ENCODE data around the gene UBN2. TPM values are rescaled to one million over a fixed set of nuclear protein-coding genes. Genes with fewer than 3 reads are reported as not detected.

The UBN2 gene
- total RNA-seq, 1 experiment from 2014 or later: 14.8 TPM

DNA sequence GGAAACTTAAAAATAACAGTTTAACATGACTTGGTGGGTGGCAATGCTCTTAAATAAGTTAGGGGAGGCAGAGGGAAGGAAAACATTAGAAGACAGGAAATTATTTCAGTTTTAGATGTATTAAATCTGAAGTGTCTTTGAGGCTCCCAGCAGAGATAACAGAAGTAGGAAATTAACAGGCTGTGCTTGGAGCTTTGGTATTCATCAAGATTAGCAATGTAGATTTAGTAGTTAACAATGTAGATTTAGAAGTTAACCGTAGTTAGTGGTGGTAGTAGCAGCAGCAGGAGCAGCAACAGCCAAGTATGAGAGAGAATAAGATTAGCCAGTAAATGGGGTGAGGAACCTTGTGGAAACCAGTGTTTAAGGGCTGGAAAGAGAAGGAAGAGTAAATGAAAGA lies 48.7 kb upstream of the UBN2 start:
- ChIA-PET CTCF (no interaction called here), RAD21 (ENCODE audit: low non-redundant PET in 1 of 2, low total read pairs in 2 of 2, uncharacterized antibody in 2 of 2, unreplicated experiment in 2 of 2) (no interaction called here), POLR2A (no interaction called here)
- Histone ChIP-seq H3K9me3 (ENCODE audit: control insufficient read depth in 1 of 2, insufficient read depth in 1 of 2, low read depth in 1 of 2, low read length in 2 of 2) (no peaks in the 10 kb centered on the region), H3K27me3 (ENCODE audit: insufficient read depth, low read length) (no peaks in the 10 kb centered on the region), H2AFZ (ENCODE audit: low read depth, low read length, poor library complexity, severe bottlenecking) (no peak overlapping the region), H3K9ac (ENCODE audit: low read length) (no peak overlapping the region), H3K9me2 (ENCODE audit: insufficient read depth) (no peaks in the 10 kb centered on the region), H3K4me2 (ENCODE audit: low read length) (no peak overlapping the region), H3K4me1 (ENCODE audit: control insufficient read depth in 1 of 2, insufficient read depth in 2 of 2, low read length in 2 of 2) (no peaks in the 10 kb centered on the region), H3K79me2 (ENCODE audit: insufficient read depth, low read length) (no peaks in the 10 kb centered on the region), H3K27ac (ENCODE audit: low read depth, low read length) (no peak overlapping the region), H4K20me1 (ENCODE audit: insufficient read depth) (no peaks in the 10 kb centered on the region), H3K4me3 (replicated peaks in 1 of 2; ENCODE audit: low read depth in 1 of 2, low read length in 2 of 2) (no peak overlapping the region), H3K36me3 (ENCODE audit: control insufficient read depth in 1 of 2, insufficient read depth in 2 of 2, low read length in 2 of 2) (no peaks in the 10 kb centered on the region)
- ATAC-seq (no peak), DNase-seq (ENCODE audit: low read depth, low spot score) (no peak)
- no peak for TF ChIP-seq SRF (IDR thresholded peaks at IDR 0.05; ENCODE audit: low read depth)
- TF ChIP-seq SP1 (IDR thresholded peaks at IDR 0.05; ENCODE audit: low read depth): no peak
- TF ChIP-seq ELF1 (IDR thresholded peaks at IDR 0.05; ENCODE audit: borderline replicate concordance, low read depth): no peak
- no TSS peak for BruUV-seq (replicated peaks)
- intact Hi-C loops (cut with micrococcal nuclease): no loop called here

GRCh38 chr7:139183251-139183650 lies 47.8 kb upstream of the UBN2 start:
- Histone ChIP-seq H3K9me3 (ENCODE audit: control insufficient read depth in 1 of 2, insufficient read depth in 1 of 2, low read depth in 1 of 2, low read length in 2 of 2) (no peaks in the 10 kb centered on the region), H3K4me2 (ENCODE audit: low read length) (no peak overlapping the region), H2AFZ (ENCODE audit: low read depth, low read length, poor library complexity, severe bottlenecking) (no peak overlapping the region), H3K9ac (ENCODE audit: low read length) (no peak overlapping the region), H3K4me1 (ENCODE audit: control insufficient read depth in 1 of 2, insufficient read depth in 2 of 2, low read length in 2 of 2) (no peaks in the 10 kb centered on the region), H3K4me3 (replicated peaks in 1 of 2; ENCODE audit: low read depth in 1 of 2, low read length in 2 of 2) (no peak overlapping the region), H3K36me3 (ENCODE audit: control insufficient read depth in 1 of 2, insufficient read depth in 2 of 2, low read length in 2 of 2) (no peaks in the 10 kb centered on the region), H3K27me3 (ENCODE audit: insufficient read depth, low read length) (no peaks in the 10 kb centered on the region), H4K20me1 (ENCODE audit: insufficient read depth) (no peaks in the 10 kb centered on the region), H3K27ac (ENCODE audit: low read depth, low read length) (no peak overlapping the region), H3K9me2 (ENCODE audit: insufficient read depth) (no peaks in the 10 kb centered on the region), H3K79me2 (ENCODE audit: insufficient read depth, low read length) (no peaks in the 10 kb centered on the region)
- intact Hi-C loops (cut with micrococcal nuclease): no loop called here
- POLR2A ChIA-PET: no interaction called here
- CTCF ChIA-PET: no interaction called here
- DNase-seq (ENCODE audit: low read depth, low spot score) (no peak), ATAC-seq (no peak)
- no TSS peak for BruUV-seq (replicated peaks)
- TF ChIP-seq, protein P1, sequence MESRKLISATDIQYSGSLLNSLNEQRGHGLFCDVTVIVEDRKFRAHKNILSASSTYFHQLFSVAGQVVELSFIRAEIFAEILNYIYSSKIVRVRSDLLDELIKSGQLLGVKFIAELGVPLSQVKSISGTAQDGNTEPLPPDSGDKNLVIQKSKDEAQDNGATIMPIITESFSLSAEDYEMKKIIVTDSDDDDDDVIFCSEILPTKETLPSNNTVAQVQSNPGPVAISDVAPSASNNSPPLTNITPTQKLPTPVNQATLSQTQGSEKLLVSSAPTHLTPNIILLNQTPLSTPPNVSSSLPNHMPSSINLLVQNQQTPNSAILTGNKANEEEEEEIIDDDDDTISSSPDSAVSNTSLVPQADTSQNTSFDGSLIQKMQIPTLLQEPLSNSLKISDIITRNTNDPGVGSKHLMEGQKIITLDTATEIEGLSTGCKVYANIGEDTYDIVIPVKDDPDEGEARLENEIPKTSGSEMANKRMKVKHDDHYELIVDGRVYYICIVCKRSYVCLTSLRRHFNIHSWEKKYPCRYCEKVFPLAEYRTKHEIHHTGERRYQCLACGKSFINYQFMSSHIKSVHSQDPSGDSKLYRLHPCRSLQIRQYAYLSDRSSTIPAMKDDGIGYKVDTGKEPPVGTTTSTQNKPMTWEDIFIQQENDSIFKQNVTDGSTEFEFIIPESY (IDR thresholded peaks at IDR 0.05; ENCODE audit: extremely low read depth, insufficient replicate concordance, low read length): no peak
- TF ChIP-seq, protein P2, sequence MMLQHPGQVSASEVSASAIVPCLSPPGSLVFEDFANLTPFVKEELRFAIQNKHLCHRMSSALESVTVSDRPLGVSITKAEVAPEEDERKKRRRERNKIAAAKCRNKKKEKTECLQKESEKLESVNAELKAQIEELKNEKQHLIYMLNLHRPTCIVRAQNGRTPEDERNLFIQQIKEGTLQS (IDR thresholded peaks at IDR 0.05): no peak
- TF ChIP-seq, protein P3, sequence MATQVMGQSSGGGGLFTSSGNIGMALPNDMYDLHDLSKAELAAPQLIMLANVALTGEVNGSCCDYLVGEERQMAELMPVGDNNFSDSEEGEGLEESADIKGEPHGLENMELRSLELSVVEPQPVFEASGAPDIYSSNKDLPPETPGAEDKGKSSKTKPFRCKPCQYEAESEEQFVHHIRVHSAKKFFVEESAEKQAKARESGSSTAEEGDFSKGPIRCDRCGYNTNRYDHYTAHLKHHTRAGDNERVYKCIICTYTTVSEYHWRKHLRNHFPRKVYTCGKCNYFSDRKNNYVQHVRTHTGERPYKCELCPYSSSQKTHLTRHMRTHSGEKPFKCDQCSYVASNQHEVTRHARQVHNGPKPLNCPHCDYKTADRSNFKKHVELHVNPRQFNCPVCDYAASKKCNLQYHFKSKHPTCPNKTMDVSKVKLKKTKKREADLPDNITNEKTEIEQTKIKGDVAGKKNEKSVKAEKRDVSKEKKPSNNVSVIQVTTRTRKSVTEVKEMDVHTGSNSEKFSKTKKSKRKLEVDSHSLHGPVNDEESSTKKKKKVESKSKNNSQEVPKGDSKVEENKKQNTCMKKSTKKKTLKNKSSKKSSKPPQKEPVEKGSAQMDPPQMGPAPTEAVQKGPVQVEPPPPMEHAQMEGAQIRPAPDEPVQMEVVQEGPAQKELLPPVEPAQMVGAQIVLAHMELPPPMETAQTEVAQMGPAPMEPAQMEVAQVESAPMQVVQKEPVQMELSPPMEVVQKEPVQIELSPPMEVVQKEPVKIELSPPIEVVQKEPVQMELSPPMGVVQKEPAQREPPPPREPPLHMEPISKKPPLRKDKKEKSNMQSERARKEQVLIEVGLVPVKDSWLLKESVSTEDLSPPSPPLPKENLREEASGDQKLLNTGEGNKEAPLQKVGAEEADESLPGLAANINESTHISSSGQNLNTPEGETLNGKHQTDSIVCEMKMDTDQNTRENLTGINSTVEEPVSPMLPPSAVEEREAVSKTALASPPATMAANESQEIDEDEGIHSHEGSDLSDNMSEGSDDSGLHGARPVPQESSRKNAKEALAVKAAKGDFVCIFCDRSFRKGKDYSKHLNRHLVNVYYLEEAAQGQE (IDR thresholded peaks at IDR 0.05; ENCODE audit: low read depth): no peak
- TF ChIP-seq POLR2A (IDR thresholded peaks at IDR 0.05; ENCODE audit: borderline replicate concordance, extremely low read depth, insufficient read depth, insufficient read length) (no peak), ELF1 (IDR thresholded peaks at IDR 0.05; ENCODE audit: borderline replicate concordance, low read depth) (no peak), EZH2phosphoT487 (IDR thresholded peaks at IDR 0.05; ENCODE audit: borderline replicate concordance) (no peak)
- TF ChIP-seq, protein P4, sequence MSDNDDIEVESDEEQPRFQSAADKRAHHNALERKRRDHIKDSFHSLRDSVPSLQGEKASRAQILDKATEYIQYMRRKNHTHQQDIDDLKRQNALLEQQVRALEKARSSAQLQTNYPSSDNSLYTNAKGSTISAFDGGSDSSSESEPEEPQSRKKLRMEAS (IDR thresholded peaks at IDR 0.05): no peak
- RAD21 ChIA-PET (ENCODE audit: low non-redundant PET in 1 of 2, low total read pairs in 2 of 2, uncharacterized antibody in 2 of 2, unreplicated experiment in 2 of 2): no interaction called here
